ENCODE data around the gene XDH. TPM values are rescaled to one million over a fixed set of nuclear protein-coding genes. Genes with fewer than 3 reads are reported as not detected.

XDH gene
- total RNA-seq, 1 donor from 2014 or later, result 7.5 TPM

DNA sequence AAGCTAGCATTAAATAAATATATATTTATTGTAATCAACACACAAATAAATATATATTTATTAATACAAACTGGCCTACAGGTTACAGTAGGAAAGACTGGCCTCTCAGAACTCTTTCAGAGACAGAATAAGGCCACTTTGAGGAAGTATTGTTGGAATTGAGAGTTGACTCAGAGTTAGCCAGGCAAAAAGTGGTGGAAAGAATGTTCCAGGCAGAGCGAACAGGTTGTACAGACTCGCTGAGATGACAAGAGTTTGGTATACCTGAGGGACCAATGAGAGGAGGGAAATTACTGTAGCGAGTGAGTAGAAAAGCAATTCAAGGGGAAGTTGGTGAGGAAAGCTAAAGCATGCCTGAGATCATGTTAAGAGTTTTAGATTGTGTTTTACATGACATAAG is 19.0 kb upstream of the XDH start:
- Histone ChIP-seq H3K27me3 (no peaks in the 10 kb centered on the region), H3F3A (ENCODE audit: low read depth) (no peaks in the 10 kb centered on the region), H3K9me3 (ENCODE audit: low read depth) (no peaks in the 10 kb centered on the region), H3K9ac (no peak overlapping the region), H4K20me1 (ENCODE audit: low read depth) (no peaks in the 10 kb centered on the region), H3K4me3 (no peak overlapping the region), H3K36me3 (no peaks in the 10 kb centered on the region), H2AFZ (replicated peaks) (no peak overlapping the region), H3K4me2 (no peak overlapping the region), H3K4me1 (no peaks in the 10 kb centered on the region), H3K27ac (no peak overlapping the region), H3K79me2 (ENCODE audit: low read depth) (no peaks in the 10 kb centered on the region)
- Mint-ChIP-seq H3K27ac (no peak overlapping the region), H3K27me3 (ENCODE audit: insufficient read depth, low read depth) (no peaks in the 10 kb centered on the region), H3K4me3 (no peak overlapping the region), H3K4me1 (no peaks in the 10 kb centered on the region), H3K36me3 (no peaks in the 10 kb centered on the region), H3K9me3 (no peaks in the 10 kb centered on the region)
- no peak for TF ChIP-seq EZH2phosphoT487 (IDR thresholded peaks at IDR 0.05)
- TF ChIP-seq, protein P1, sequence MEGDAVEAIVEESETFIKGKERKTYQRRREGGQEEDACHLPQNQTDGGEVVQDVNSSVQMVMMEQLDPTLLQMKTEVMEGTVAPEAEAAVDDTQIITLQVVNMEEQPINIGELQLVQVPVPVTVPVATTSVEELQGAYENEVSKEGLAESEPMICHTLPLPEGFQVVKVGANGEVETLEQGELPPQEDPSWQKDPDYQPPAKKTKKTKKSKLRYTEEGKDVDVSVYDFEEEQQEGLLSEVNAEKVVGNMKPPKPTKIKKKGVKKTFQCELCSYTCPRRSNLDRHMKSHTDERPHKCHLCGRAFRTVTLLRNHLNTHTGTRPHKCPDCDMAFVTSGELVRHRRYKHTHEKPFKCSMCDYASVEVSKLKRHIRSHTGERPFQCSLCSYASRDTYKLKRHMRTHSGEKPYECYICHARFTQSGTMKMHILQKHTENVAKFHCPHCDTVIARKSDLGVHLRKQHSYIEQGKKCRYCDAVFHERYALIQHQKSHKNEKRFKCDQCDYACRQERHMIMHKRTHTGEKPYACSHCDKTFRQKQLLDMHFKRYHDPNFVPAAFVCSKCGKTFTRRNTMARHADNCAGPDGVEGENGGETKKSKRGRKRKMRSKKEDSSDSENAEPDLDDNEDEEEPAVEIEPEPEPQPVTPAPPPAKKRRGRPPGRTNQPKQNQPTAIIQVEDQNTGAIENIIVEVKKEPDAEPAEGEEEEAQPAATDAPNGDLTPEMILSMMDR (IDR thresholded peaks at IDR 0.05), result no peak
- TF ChIP-seq EZH2 (IDR thresholded peaks at IDR 0.05), result no peak
- no peak for DNase-seq (ENCODE audit: low spot score)

DNA sequence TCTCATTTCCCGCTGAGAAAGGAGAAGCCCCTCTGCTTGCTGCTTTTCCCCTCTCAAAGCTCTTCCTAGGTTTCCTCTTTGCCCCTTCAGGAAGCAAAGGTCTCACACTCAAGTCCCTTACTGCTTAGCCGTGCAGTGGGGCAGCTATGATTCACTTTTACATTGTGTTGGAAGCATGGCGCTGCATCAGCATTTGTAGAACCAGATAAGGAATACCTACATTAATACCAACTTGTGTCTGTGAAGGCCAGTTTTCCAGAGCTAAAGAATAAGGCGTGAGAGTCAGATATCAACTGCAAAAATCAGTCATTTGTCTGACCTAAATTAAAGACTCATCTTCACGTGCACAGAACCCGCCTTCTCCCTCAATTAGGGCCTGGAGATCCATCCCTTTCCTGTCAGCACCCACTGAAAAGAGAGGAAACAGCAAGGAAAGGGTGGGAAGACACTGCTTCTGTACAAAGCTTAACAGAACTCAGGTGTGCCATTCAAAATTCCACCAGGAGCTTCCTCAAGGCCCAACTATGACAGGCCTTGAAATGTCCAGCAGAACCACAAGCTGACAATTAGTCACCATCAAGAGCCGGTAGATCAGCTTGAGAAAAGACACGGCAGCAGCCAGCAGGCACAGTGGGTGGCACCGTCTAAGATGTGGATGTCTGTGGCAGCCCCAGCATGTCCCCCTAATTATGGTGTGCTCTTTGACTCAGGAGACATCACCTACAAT is 16.1 kb upstream of the XDH start:
- H3K27me3 Mint-ChIP-seq (ENCODE audit: insufficient read depth, low read depth), result peaks cover 3% of the 10 kb centered on the region
- H3K4me3 Mint-ChIP-seq, result no peak overlapping the region
- H3K79me2 ChIP-seq (ENCODE audit: low read depth), result no peaks in the 10 kb centered on the region

DNA sequence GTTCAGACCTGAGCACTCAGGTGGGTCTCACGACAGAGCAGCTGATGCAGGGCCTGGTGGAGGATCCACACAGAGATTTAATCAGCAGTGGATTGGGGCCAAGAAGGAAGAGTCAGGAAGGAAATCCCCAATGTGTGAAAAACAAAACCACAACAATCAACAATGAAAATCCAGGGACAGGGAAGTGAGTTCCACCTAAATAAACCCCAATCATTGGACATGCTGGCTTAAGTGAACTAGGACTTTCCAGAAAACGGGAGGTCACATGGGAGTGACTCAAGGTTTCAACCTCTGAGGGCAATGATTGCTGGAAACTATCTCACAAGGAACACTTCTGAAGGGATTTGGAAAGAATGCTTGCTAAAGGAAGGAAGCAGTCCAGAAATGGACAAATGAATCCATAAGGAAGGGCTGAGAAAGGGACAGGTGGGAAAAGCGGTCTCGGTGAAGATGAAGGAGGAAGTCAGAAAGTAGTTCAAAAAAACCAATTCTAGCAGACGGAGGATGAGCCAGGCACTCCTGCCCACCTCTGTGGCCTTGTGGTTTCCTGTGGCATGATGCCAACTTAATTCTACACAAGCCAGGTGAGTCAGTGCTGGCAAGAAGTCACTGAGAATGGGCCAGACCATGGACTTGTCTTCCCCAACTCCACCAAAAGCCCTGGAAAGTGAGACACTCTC is 15.4 kb upstream of the XDH start:
- TF ChIP-seq, protein P1 (IDR thresholded peaks at IDR 0.05), result no peak
- no peak for TF ChIP-seq EZH2phosphoT487 (IDR thresholded peaks at IDR 0.05)
- no peak for TF ChIP-seq EZH2 (IDR thresholded peaks at IDR 0.05)
- Histone ChIP-seq H3K4me1 (no peaks in the 10 kb centered on the region), H3K36me3 (no peaks in the 10 kb centered on the region), H3K9me3 (ENCODE audit: low read depth) (no peaks in the 10 kb centered on the region), H3K79me2 (ENCODE audit: low read depth) (no peaks in the 10 kb centered on the region), H3K27ac (no peak overlapping the region), H3K27me3 (no peaks in the 10 kb centered on the region), H3K9ac (no peak overlapping the region), H4K20me1 (ENCODE audit: low read depth) (no peaks in the 10 kb centered on the region), H3K4me2 (no peak overlapping the region), H3F3A (ENCODE audit: low read depth) (peaks cover 2% of the 10 kb centered on the region), H2AFZ (replicated peaks) (no peak overlapping the region), H3K4me3 (no peak overlapping the region)
- Mint-ChIP-seq H3K27ac (no peak overlapping the region), H3K4me3 (no peak overlapping the region), H3K27me3 (ENCODE audit: insufficient read depth, low read depth) (peaks cover 3% of the 10 kb centered on the region), H3K4me1 (no peaks in the 10 kb centered on the region), H3K36me3 (no peaks in the 10 kb centered on the region), H3K9me3 (no peaks in the 10 kb centered on the region)
- no peak for DNase-seq (ENCODE audit: low spot score)

More for the DNA sequence above, 16.1 kb upstream of the XDH start:
- H3K27ac Mint-ChIP-seq, result no peak overlapping the region
- H3K36me3 Mint-ChIP-seq, result no peaks in the 10 kb centered on the region
- H3K4me2 ChIP-seq, result no peak overlapping the region
- TF ChIP-seq, protein P1 (IDR thresholded peaks at IDR 0.05), result no peak
- TF ChIP-seq EZH2 (IDR thresholded peaks at IDR 0.05) (no peak), EZH2phosphoT487 (IDR thresholded peaks at IDR 0.05) (no peak)
- no peaks in the 10 kb centered on the region for H3K27me3 ChIP-seq
- H3F3A ChIP-seq (ENCODE audit: low read depth), result no peaks in the 10 kb centered on the region
- H2AFZ ChIP-seq (replicated peaks), result no peak overlapping the region
- H3K4me1 ChIP-seq, result no peaks in the 10 kb centered on the region
- H3K27ac ChIP-seq, result no peak overlapping the region
- no peaks in the 10 kb centered on the region for H3K9me3 Mint-ChIP-seq
- H3K9me3 ChIP-seq (ENCODE audit: low read depth), result no peaks in the 10 kb centered on the region
- no peaks in the 10 kb centered on the region for H4K20me1 ChIP-seq (ENCODE audit: low read depth)
- DNase-seq (ENCODE audit: low spot score), result no peak
- no peaks in the 10 kb centered on the region for H3K4me1 Mint-ChIP-seq
- H3K9ac ChIP-seq, result no peak overlapping the region
- no peaks in the 10 kb centered on the region for H3K36me3 ChIP-seq
- H3K4me3 ChIP-seq, result no peak overlapping the region
